ENCODE results near the gene ZKSCAN4. TPM values are rescaled to one million over a fixed set of nuclear protein-coding genes. Genes with fewer than 3 reads are reported as not detected.

Gene ZKSCAN4
- polyA plus RNA-seq, 1 donor from 2014 or later = 8.3 TPM

DNA sequence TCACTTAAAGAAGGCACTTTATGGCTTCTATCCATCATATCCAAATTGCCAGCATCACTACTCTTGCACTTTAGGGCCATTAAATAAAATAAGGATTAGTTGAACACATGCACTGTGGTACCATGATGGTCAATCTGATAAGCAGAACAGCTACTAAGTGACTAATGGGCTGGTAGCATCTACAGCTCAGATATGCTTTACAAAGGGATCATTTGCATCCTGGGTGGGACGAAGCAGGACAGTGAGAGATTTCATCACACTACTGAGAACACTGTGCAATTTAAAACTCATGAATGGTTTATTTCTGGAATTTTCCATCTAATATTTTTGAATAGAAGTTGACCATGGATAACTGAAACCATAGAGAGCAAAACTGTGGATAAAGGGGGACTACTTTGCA lies 52.0 kb downstream of the ZKSCAN4 start:
- no peak overlapping the region for H3K27ac ChIP-seq (ENCODE audit: low read length)
- TF ChIP-seq, protein P1, sequence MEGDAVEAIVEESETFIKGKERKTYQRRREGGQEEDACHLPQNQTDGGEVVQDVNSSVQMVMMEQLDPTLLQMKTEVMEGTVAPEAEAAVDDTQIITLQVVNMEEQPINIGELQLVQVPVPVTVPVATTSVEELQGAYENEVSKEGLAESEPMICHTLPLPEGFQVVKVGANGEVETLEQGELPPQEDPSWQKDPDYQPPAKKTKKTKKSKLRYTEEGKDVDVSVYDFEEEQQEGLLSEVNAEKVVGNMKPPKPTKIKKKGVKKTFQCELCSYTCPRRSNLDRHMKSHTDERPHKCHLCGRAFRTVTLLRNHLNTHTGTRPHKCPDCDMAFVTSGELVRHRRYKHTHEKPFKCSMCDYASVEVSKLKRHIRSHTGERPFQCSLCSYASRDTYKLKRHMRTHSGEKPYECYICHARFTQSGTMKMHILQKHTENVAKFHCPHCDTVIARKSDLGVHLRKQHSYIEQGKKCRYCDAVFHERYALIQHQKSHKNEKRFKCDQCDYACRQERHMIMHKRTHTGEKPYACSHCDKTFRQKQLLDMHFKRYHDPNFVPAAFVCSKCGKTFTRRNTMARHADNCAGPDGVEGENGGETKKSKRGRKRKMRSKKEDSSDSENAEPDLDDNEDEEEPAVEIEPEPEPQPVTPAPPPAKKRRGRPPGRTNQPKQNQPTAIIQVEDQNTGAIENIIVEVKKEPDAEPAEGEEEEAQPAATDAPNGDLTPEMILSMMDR (IDR thresholded peaks at IDR 0.05; ENCODE audit: poor library complexity, severe bottlenecking) = no peak
- TF ChIP-seq SMC3 (conservative IDR thresholded peaks at IDR 0.05; ENCODE audit: poor library complexity) (no peak), MXI1 (conservative IDR thresholded peaks at IDR 0.05; ENCODE audit: poor library complexity, severe bottlenecking) (no peak), EP300 (conservative IDR thresholded peaks at IDR 0.05; ENCODE audit: poor library complexity, severe bottlenecking) (no peak), TAF1 (IDR thresholded peaks at IDR 0.05; ENCODE audit: low read depth) (no peak), RAD21 (conservative IDR thresholded peaks at IDR 0.05) (no peak), EZH2 (IDR thresholded peaks at IDR 0.05; ENCODE audit: borderline replicate concordance, insufficient read depth, low read length, poor library complexity, severe bottlenecking) (no peak), POLR2AphosphoS5 (IDR thresholded peaks at IDR 0.05) (no peak)
- TF ChIP-seq, protein P2, sequence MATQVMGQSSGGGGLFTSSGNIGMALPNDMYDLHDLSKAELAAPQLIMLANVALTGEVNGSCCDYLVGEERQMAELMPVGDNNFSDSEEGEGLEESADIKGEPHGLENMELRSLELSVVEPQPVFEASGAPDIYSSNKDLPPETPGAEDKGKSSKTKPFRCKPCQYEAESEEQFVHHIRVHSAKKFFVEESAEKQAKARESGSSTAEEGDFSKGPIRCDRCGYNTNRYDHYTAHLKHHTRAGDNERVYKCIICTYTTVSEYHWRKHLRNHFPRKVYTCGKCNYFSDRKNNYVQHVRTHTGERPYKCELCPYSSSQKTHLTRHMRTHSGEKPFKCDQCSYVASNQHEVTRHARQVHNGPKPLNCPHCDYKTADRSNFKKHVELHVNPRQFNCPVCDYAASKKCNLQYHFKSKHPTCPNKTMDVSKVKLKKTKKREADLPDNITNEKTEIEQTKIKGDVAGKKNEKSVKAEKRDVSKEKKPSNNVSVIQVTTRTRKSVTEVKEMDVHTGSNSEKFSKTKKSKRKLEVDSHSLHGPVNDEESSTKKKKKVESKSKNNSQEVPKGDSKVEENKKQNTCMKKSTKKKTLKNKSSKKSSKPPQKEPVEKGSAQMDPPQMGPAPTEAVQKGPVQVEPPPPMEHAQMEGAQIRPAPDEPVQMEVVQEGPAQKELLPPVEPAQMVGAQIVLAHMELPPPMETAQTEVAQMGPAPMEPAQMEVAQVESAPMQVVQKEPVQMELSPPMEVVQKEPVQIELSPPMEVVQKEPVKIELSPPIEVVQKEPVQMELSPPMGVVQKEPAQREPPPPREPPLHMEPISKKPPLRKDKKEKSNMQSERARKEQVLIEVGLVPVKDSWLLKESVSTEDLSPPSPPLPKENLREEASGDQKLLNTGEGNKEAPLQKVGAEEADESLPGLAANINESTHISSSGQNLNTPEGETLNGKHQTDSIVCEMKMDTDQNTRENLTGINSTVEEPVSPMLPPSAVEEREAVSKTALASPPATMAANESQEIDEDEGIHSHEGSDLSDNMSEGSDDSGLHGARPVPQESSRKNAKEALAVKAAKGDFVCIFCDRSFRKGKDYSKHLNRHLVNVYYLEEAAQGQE (IDR thresholded peaks at IDR 0.05; ENCODE audit: borderline replicate concordance) = no peak
- H3F3A ChIP-seq (ENCODE audit: insufficient read depth, low read length, poor library complexity, severe bottlenecking) = no peaks in the 10 kb centered on the region
- H3K36me3 ChIP-seq (ENCODE audit: insufficient read depth, low read length) = no peaks in the 10 kb centered on the region
- no peaks in the 10 kb centered on the region for H3K9me2 ChIP-seq (ENCODE audit: insufficient read depth, low read length)
- no peaks in the 10 kb centered on the region for H3K9me3 ChIP-seq (ENCODE audit: low read length)
- H3K27me3 ChIP-seq (ENCODE audit: insufficient read depth, low read depth, low read length) = peaks cover 6% of the 10 kb centered on the region
- H3K4me2 ChIP-seq (ENCODE audit: low read length) = no peak overlapping the region
- no peak overlapping the region for H2AFZ ChIP-seq (ENCODE audit: low read depth, low read length)
- no peak overlapping the region for H3K9ac ChIP-seq (ENCODE audit: low read length)
- no peaks in the 10 kb centered on the region for H3K79me2 ChIP-seq (replicated peaks; ENCODE audit: insufficient read depth, low read length)
- no peak overlapping the region for H3K4me3 ChIP-seq (ENCODE audit: low read length)
- H4K20me1 ChIP-seq (ENCODE audit: insufficient read depth) = no peaks in the 10 kb centered on the region

Other genes with a start within 250 kb of the ZKSCAN4 start
- gene ZNF165, start 171.7 kb downstream of the ZKSCAN4 start, polyA plus RNA-seq = 1.4 and 1.6 TPM in 2 replicates
- 31.9 and 36.6 TPM in 2 replicates for gene ZSCAN16, start 127.7 kb downstream of the ZKSCAN4 start, polyA plus RNA-seq
- gene ZKSCAN8, start 110.4 kb downstream of the ZKSCAN4 start, polyA plus RNA-seq = 17.2 and 22.0 TPM in 2 replicates
- 102 and 113 TPM in 2 replicates for gene ZSCAN9, start 27.0 kb downstream of the ZKSCAN4 start, polyA plus RNA-seq
- gene NKAPL, start 7.0 kb upstream of the ZKSCAN4 start, polyA plus RNA-seq = not detected in 2 replicates
- 86.9 and 91.2 TPM in 2 replicates for gene ZSCAN26, start 14.9 kb upstream of the ZKSCAN4 start, polyA plus RNA-seq
- 32.3 and 34.6 TPM in 2 replicates for gene PGBD1, start 29.3 kb upstream of the ZKSCAN4 start, polyA plus RNA-seq
- gene ZSCAN31, start 83.9 kb upstream of the ZKSCAN4 start, polyA plus RNA-seq = 2.6 and 7.5 TPM in 2 replicates
- 14.9 and 15.8 TPM in 2 replicates for gene ZKSCAN3, start 97.7 kb upstream of the ZKSCAN4 start, polyA plus RNA-seq
- 20.3 and 20.6 TPM in 2 replicates for gene ZSCAN12, start 147.5 kb upstream of the ZKSCAN4 start, polyA plus RNA-seq
- gene ZSCAN23, start 191.2 kb upstream of the ZKSCAN4 start, polyA plus RNA-seq = 14.7 and 17.4 TPM in 2 replicates